ENCODE results near the gene MIB2.
"Not testable (repeated sequence)": the region's sequence is repeated elsewhere in the genome, so short reads cannot be mapped to it uniquely, and the experiment has no call there.

Gene MIB2

GRCh38 chr1:1666526-1666925, 51.2 kb downstream of the MIB2 start:
- Histone ChIP-seq H3K4me3 (no peak overlapping the region), H3K9ac (ENCODE audit: insufficient read length) (no peak overlapping the region), H3K36me3 (ENCODE audit: insufficient read depth, low read length) (peaks cover 25% of the 10 kb centered on the region; the same call in 1 of the 2 replicates), H3K27ac (no peak overlapping the region), H3K9me3 (ENCODE audit: low read depth, low read length) (no peaks in the 10 kb centered on the region)
- no peak for DNase-seq (ENCODE audit: low read depth, low spot score)
- TF ChIP-seq FOXP2 (optimal IDR thresholded peaks at IDR 0.05; ENCODE audit: control extremely low read depth, extremely low read length, insufficient read depth) = no peak
- TF ChIP-seq POLR2AphosphoS5 (IDR thresholded peaks at IDR 0.05; ENCODE audit: borderline replicate concordance, low read depth, low read length) = no peak
- no peak for TF ChIP-seq EZH2 (IDR thresholded peaks at IDR 0.05)

- Histone ChIP-seq H3K4me3 (no peak overlapping the region), H3K36me3 (ENCODE audit: insufficient read depth, low read length) (peaks cover 26% of the 10 kb centered on the region; the same call in 1 of the 2 replicates), H3K9ac (ENCODE audit: insufficient read length) (no peak overlapping the region), H3K27ac (no peak overlapping the region), H3K9me3 (ENCODE audit: low read depth, low read length) (no peaks in the 10 kb centered on the region)
- TF ChIP-seq FOXP2 (optimal IDR thresholded peaks at IDR 0.05; ENCODE audit: control extremely low read depth, extremely low read length, insufficient read depth) = no peak
- no peak for TF ChIP-seq EZH2 (IDR thresholded peaks at IDR 0.05)
- TF ChIP-seq POLR2AphosphoS5 (IDR thresholded peaks at IDR 0.05; ENCODE audit: borderline replicate concordance, low read depth, low read length) = no peak
- no peak for DNase-seq (ENCODE audit: low read depth, low spot score)
Observed at GRCh38 chr1:1669468-1670440, 54.5 kb downstream of the MIB2 start.

- TF ChIP-seq POLR2AphosphoS5 (IDR thresholded peaks at IDR 0.05; ENCODE audit: borderline replicate concordance, low read depth, low read length) (no peak), EZH2 (IDR thresholded peaks at IDR 0.05) (no peak), FOXP2 (optimal IDR thresholded peaks at IDR 0.05; ENCODE audit: control extremely low read depth, extremely low read length, insufficient read depth) (no peak)
- Histone ChIP-seq H3K9ac (ENCODE audit: insufficient read length) (no peak overlapping the region), H3K27ac (no peak overlapping the region), H3K4me3 (no peak overlapping the region), H3K36me3 (ENCODE audit: insufficient read depth, low read length) (peaks cover 17% of the 10 kb centered on the region; the same call in 1 of the 2 replicates), H3K9me3 (ENCODE audit: low read depth, low read length) (no peaks in the 10 kb centered on the region)
- no peak for DNase-seq (ENCODE audit: low read depth, low spot score)
Observed at GRCh38 chr1:1670866-1671265, 55.6 kb downstream of the MIB2 start.

- TF ChIP-seq POLR2AphosphoS5 (IDR thresholded peaks at IDR 0.05; ENCODE audit: borderline replicate concordance, low read depth, low read length) (no peak), EZH2 (IDR thresholded peaks at IDR 0.05) (no peak), FOXP2 (optimal IDR thresholded peaks at IDR 0.05; ENCODE audit: control extremely low read depth, extremely low read length, insufficient read depth) (no peak)
- no peaks in the 10 kb centered on the region for H3K9me3 ChIP-seq (ENCODE audit: low read depth, low read length)
- DNase-seq (ENCODE audit: low read depth, low spot score) = no peak
- no peak overlapping the region for H3K27ac ChIP-seq
- H3K4me3 ChIP-seq = no peak overlapping the region
- peaks cover 10% of the 10 kb centered on the region; the same call in 1 of the 2 replicates for H3K36me3 ChIP-seq (ENCODE audit: insufficient read depth, low read length)
- H3K9ac ChIP-seq (ENCODE audit: insufficient read length) = no peak overlapping the region
Observed at GRCh38 chr1:1671365-1672119, 56.2 kb downstream of the MIB2 start.

GRCh38 chr1:1672181-1672965, 57.1 kb downstream of the MIB2 start:
- Histone ChIP-seq H3K36me3 (ENCODE audit: insufficient read depth, low read length) (peaks cover 9% of the 10 kb centered on the region; the same call in 1 of the 2 replicates), H3K9ac (ENCODE audit: insufficient read length) (no peak overlapping the region), H3K27ac (no peak overlapping the region), H3K4me3 (no peak overlapping the region), H3K9me3 (ENCODE audit: low read depth, low read length) (no peaks in the 10 kb centered on the region)
- DNase-seq (ENCODE audit: low read depth, low spot score) = no peak
- TF ChIP-seq POLR2AphosphoS5 (IDR thresholded peaks at IDR 0.05; ENCODE audit: borderline replicate concordance, low read depth, low read length) = no peak
- no peak for TF ChIP-seq EZH2 (IDR thresholded peaks at IDR 0.05)
- TF ChIP-seq FOXP2 (optimal IDR thresholded peaks at IDR 0.05; ENCODE audit: control extremely low read depth, extremely low read length, insufficient read depth) = no peak

GRCh38 chr1:1674806-1675205, 59.5 kb downstream of the MIB2 start:
- H3K4me3 ChIP-seq; H3K9me3 ChIP-seq (ENCODE audit: low read depth, low read length); H3K9ac ChIP-seq (ENCODE audit: insufficient read length); DNase-seq (ENCODE audit: low read depth, low spot score); H3K27ac ChIP-seq; H3K36me3 ChIP-seq (ENCODE audit: insufficient read depth, low read length): not testable (repeated sequence)

GRCh38 chr1:1675218-1675617, 59.9 kb downstream of the MIB2 start:
- H3K27ac ChIP-seq; DNase-seq (ENCODE audit: low read depth, low spot score); H3K9me3 ChIP-seq (ENCODE audit: low read depth, low read length): not testable (repeated sequence)

GRCh38 chr1:1676087-1676486, 60.8 kb downstream of the MIB2 start:
- H3K9me3 ChIP-seq (ENCODE audit: low read depth, low read length); H3K27ac ChIP-seq; H3K36me3 ChIP-seq (ENCODE audit: insufficient read depth, low read length); DNase-seq (ENCODE audit: low read depth, low spot score); H3K9ac ChIP-seq (ENCODE audit: insufficient read length); H3K4me3 ChIP-seq: not testable (repeated sequence)

More at GRCh38 chr1:1675218-1675617, 59.9 kb downstream of the MIB2 start:
- not testable (repeated sequence) for H3K4me3 ChIP-seq; H3K36me3 ChIP-seq (ENCODE audit: insufficient read depth, low read length); H3K9ac ChIP-seq (ENCODE audit: insufficient read length)
